BLaER1 (cell line): ENCODE results near the gene PPP1R12B.
"Not testable (repeated sequence)": the region's sequence is repeated elsewhere in the genome, so short reads cannot be mapped to it uniquely, and the experiment has no call there.

Experiments used
- H3K27ac ChIP-seq: shearing (Covaris generic); formaldehyde crosslinking; 2 replicates; pipeline ENCODE4 v1.8.1; 2022
- H3K27me3 ChIP-seq: shearing (Covaris generic); formaldehyde crosslinking; 2 replicates; pipeline ENCODE4 v1.8.1; 2022
- H3K36me3 ChIP-seq: shearing (Covaris generic); formaldehyde crosslinking; 2 replicates; pipeline ENCODE4 v1.8.1; 2022
- H3K4me1 ChIP-seq: shearing (Covaris generic); formaldehyde crosslinking; 2 replicates; pipeline ENCODE4 v1.8.1; 2022
- H3K4me2 ChIP-seq: shearing (Covaris generic); formaldehyde crosslinking; 2 replicates; pipeline ENCODE4 v1.8.1; 2022
- H3K4me3 ChIP-seq: shearing (Covaris generic); formaldehyde crosslinking; 2 replicates; pipeline ENCODE4 v1.8.1; 2022
- H3K9ac ChIP-seq: shearing (Covaris generic); formaldehyde crosslinking; 2 replicates; pipeline ENCODE4 v1.8.1; 2022
- H3K9me3 ChIP-seq: shearing (Covaris generic); formaldehyde crosslinking; 2 replicates; pipeline ENCODE4 v1.8.1; 2022
- H4K20me1 ChIP-seq: shearing (Covaris generic); formaldehyde crosslinking; 2 replicates; pipeline ENCODE4 v1.8.1; 2022
- Cebpa-rat ChIP-seq: shearing (Covaris generic); IDR thresholded peaks from 2 replicates; pipeline ENCODE4 v1.8.1; 2022

PPP1R12B gene

GRCh38 chr1:202572867-202573266, 224.4 kb downstream of the PPP1R12B start:
- no peak overlapping the region for H3K4me3 ChIP-seq
- no peak for TF ChIP-seq Cebpa-rat
- no peaks in the 10 kb centered on the region for H4K20me1 ChIP-seq
- peaks cover 10% of the 10 kb centered on the region; the same call in 1 of the 2 replicates for H3K36me3 ChIP-seq
- no peak overlapping the region for H3K4me2 ChIP-seq
- no peaks in the 10 kb centered on the region for H3K27me3 ChIP-seq
- no peaks in the 10 kb centered on the region for H3K4me1 ChIP-seq
- H3K9ac ChIP-seq: no peak overlapping the region
- no peak overlapping the region for H3K27ac ChIP-seq
- no peaks in the 10 kb centered on the region for H3K9me3 ChIP-seq

DNA sequence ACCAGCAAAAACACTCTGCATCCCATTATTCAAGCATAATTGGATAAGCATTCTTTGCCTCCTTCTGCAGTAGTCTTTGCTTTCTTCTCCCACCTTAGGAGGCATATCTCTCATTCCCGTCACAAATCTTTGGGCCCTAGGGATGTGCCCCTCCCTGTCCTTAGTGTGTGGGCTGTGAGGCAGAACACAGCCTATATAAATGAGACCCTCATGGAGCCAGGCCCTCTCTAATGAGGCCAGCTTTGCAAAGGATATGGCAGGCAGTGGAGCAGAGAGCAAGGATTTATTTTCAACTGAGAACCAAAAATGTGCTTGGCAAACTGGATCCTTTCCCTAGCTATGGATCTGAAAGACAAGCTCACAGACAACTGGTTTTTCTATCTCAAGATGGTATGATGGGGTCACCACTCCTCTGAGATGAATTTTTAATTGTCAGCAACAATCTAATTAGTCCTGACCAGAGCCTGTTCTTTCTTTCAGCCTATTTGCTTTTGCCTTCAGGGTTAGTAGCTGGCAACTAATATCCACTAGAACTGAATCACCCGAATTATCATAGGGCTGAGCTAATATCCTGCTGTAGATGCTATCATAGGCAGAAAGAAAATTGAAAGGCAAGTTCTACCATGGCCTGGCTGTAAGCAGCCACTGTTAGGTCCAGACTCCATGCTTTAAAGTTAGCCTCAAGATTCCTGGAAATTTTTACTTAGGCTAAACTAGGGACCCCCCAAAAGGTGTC, 227.6 kb downstream of the PPP1R12B start:
- Histone ChIP-seq H3K36me3 (peaks cover 10% of the 10 kb centered on the region; the same call in 1 of the 2 replicates), H4K20me1 (no peaks in the 10 kb centered on the region), H3K27ac (no peak overlapping the region), H3K4me1 (peaks cover 16% of the 10 kb centered on the region), H3K9me3 (no peaks in the 10 kb centered on the region), H3K9ac (no peak overlapping the region), H3K4me2 (no peak overlapping the region), H3K27me3 (no peaks in the 10 kb centered on the region), H3K4me3 (no peak overlapping the region)
- no peak for TF ChIP-seq Cebpa-rat

- Histone ChIP-seq H3K4me2 (no peak overlapping the region), H3K27ac (no peak overlapping the region), H4K20me1 (no peaks in the 10 kb centered on the region)
These were observed 228.3 kb downstream of the PPP1R12B start for GRCh38 chr1:202576816-202577215.

GRCh38 chr1:202577381-202577780, 228.9 kb downstream of the PPP1R12B start:
- no peak overlapping the region for H3K9ac ChIP-seq

More at GRCh38 chr1:202576816-202577215, 228.3 kb downstream of the PPP1R12B start:
- TF ChIP-seq Cebpa-rat: no peak
- H3K9me3 ChIP-seq: no peaks in the 10 kb centered on the region
- H3K4me1 ChIP-seq: peaks cover 23% of the 10 kb centered on the region
- H3K4me3 ChIP-seq: no peak overlapping the region
- H3K36me3 ChIP-seq: peaks cover 16% of the 10 kb centered on the region; the same call in 1 of the 2 replicates
- no peaks in the 10 kb centered on the region for H3K27me3 ChIP-seq
- H3K9ac ChIP-seq: no peak overlapping the region

DNA sequence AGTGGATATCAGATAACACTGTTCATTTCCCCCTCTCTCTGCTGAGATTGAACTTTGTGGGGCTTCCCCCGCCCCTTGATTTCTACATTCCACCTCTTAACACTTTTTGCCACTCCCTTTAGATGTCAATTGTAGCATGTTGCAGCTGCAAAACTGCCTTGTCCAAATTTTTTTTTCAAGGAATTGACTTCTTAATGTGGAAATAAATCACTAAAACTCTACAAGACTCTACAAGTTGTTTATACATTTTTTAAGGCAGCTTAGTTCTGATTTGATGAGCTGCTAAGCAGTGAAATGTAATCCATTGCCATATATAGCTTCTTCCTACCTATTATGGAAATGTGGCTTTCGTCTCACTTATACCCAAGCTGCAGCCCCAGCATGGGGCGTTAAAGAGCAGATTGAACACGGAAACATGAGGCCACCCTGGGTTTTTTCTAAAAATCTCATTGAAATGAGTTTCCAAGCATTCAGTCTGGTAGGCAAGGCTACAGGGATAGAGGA, 229.6 kb downstream of the PPP1R12B start:
- Histone ChIP-seq H3K9ac (no peak overlapping the region), H3K27ac (no peak overlapping the region), H3K36me3 (peaks cover 16% of the 10 kb centered on the region; the same call in 1 of the 2 replicates), H4K20me1 (no peaks in the 10 kb centered on the region), H3K4me1 (peaks cover 23% of the 10 kb centered on the region), H3K4me3 (no peak overlapping the region), H3K4me2 (no peak overlapping the region), H3K9me3 (no peaks in the 10 kb centered on the region), H3K27me3 (no peaks in the 10 kb centered on the region)
- TF ChIP-seq Cebpa-rat: no peak

More at GRCh38 chr1:202577381-202577780, 228.9 kb downstream of the PPP1R12B start:
- Histone ChIP-seq H3K9me3 (no peaks in the 10 kb centered on the region), H3K27me3 (no peaks in the 10 kb centered on the region), H3K4me2 (no peak overlapping the region), H4K20me1 (no peaks in the 10 kb centered on the region), H3K4me1 (peaks cover 23% of the 10 kb centered on the region), H3K4me3 (no peak overlapping the region), H3K27ac (no peak overlapping the region), H3K36me3 (peaks cover 16% of the 10 kb centered on the region; the same call in 1 of the 2 replicates)
- TF ChIP-seq Cebpa-rat: no peak

GRCh38 chr1:202578565-202578964, 230.1 kb downstream of the PPP1R12B start:
- Histone ChIP-seq H3K27me3 (no peaks in the 10 kb centered on the region), H3K4me2 (no peak overlapping the region), H3K27ac (no peak overlapping the region), H3K4me3 (no peak overlapping the region), H3K9me3 (no peaks in the 10 kb centered on the region), H3K4me1 (peaks cover 23% of the 10 kb centered on the region), H4K20me1 (no peaks in the 10 kb centered on the region), H3K36me3 (peaks cover 16% of the 10 kb centered on the region; the same call in 1 of the 2 replicates), H3K9ac (no peak overlapping the region)
- no peak for TF ChIP-seq Cebpa-rat

DNA sequence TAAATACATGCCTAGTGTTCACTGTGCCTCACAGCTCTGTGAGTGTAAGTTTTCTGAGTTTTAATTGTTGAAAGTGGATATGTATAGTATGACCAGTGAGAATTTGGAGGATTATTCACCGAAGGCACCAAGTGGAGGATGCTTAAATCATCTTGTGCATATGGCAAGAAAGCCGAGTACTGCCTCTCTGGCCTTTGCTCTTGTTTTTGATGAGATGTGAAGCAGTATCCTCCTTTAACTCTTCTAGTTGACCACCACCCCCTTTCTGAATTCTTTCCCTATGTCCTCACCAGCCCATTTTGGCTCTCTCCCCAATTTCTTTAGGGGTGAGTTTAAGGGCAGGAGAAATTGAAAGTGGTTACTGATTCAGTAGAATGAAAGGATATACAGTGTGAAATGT, 231.3 kb downstream of the PPP1R12B start:
- H3K4me3 ChIP-seq: no peak overlapping the region
- H3K9me3 ChIP-seq: no peaks in the 10 kb centered on the region
- TF ChIP-seq Cebpa-rat: no peak
- H4K20me1 ChIP-seq: no peaks in the 10 kb centered on the region
- H3K9ac ChIP-seq: no peak overlapping the region
- no peak overlapping the region for H3K27ac ChIP-seq
- peaks cover 12% of the 10 kb centered on the region; the same call in 1 of the 2 replicates for H3K36me3 ChIP-seq
- H3K4me2 ChIP-seq: peak overlapping the region; percentile 79
- H3K4me1 ChIP-seq: peaks cover 23% of the 10 kb centered on the region
- no peaks in the 10 kb centered on the region for H3K27me3 ChIP-seq

DNA sequence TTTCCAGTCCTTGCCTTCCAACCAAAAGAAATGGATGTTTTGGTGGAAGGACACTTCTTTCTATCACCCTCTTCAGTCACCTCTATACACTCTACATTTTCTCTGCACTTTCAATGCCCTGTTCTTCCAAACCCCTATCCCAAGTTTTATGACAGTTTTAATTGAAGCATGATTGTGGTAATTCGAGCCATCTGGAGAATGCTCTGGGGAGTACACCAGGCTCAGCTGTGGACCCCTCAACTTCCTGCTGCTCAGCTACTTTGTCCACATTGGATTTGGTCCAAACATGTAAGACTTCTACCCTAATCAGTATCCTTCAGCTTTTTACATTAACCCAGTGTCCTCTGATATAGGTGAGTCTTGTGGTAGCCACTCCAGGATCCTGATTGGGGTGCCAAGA, 232.1 kb downstream of the PPP1R12B start:
- no peak for TF ChIP-seq Cebpa-rat
- Histone ChIP-seq H3K4me2 (peak overlapping the region; percentile 79), H3K4me1 (peaks cover 24% of the 10 kb centered on the region), H3K9ac (no peak overlapping the region), H4K20me1 (no peaks in the 10 kb centered on the region), H3K4me3 (no peak overlapping the region), H3K27me3 (no peaks in the 10 kb centered on the region), H3K27ac (peak overlapping the region; percentile 42), H3K36me3 (0 out of 2 replicates have a peak, but pooled peaks cover 7% of the 10 kb centered on the region), H3K9me3 (no peaks in the 10 kb centered on the region)

GRCh38 chr1:202582350-202582749, 233.9 kb downstream of the PPP1R12B start:
- H3K27ac ChIP-seq, H3K36me3 ChIP-seq, H4K20me1 ChIP-seq, H3K9me3 ChIP-seq, H3K4me3 ChIP-seq, H3K4me2 ChIP-seq, H3K27me3 ChIP-seq, H3K9ac ChIP-seq: not testable (repeated sequence)
- peaks cover 41% of the 10 kb centered on the region for H3K4me1 ChIP-seq
